Measurements from ENCODE around the gene RANBP1.

The RANBP1 gene

DNA sequence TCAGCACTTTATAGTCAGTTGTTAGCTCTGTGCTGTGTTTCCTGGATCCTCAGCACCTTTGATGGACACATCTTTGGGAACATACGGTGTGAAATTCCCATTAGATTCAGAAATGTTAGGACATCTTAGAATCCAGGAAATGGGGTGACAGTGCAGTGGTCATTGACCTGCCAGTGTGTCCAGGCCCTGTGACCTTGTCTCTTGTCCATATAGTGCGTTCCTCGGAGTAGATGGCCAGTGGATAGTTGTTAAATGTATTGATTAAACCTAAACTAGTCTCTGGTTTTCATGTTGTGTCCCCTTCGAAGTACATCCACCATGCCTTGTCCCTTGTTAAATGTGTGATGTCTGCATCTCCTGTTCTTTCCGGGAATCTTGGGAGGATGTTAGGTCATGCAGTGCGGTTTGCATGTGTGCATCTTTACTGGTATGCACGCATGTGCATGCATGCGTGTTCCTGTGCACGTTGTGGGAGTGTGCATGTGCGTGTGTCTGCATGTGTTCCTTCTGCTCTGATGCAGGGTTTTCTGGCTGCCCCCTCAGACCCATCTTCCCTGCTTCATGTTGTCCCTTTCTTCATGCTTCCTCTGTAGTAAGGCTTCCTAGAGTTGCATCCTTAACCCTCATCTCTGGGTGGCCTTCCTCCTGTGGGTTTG, 31.9 kb upstream of the RANBP1 start:
- peaks cover 33 to 38% (median 35%) of the 10 kb centered on the region in 3 donors for H3K36me3 ChIP-seq
- no peak overlapping the region for H3K27ac ChIP-seq
- peak in 1 of 2 donors; percentile 24 for DNase-seq
- no peaks in the 10 kb centered on the region for H3K27me3 ChIP-seq
- no peak for TF ChIP-seq CTCF (IDR thresholded peaks at IDR 0.05)
- no peak overlapping the region for H3K4me3 ChIP-seq
- intact Hi-C loops (cut with DNase I; ENCODE audit: low total_unique reads), result no loop called here
- H3K9me3 ChIP-seq, result no peaks in the 10 kb centered on the region
- peaks cover 6 to 50% (median 39%) of the 10 kb centered on the region in 4 donors for H3K4me1 ChIP-seq

- Histone ChIP-seq H3K36me3 (peaks cover 41 to 46% (median 42%) of the 10 kb centered on the region in 3 donors), H3K4me1 (peaks cover 6 to 46% (median 38%) of the 10 kb centered on the region in 4 donors), H3K4me3 (no peak overlapping the region), H3K27ac (no peak overlapping the region), H3K9me3 (no peaks in the 10 kb centered on the region), H3K27me3 (no peaks in the 10 kb centered on the region)
- TF ChIP-seq CTCF (IDR thresholded peaks at IDR 0.05), result no peak
- peak in 1 of 2 donors; percentile 55 for DNase-seq
- intact Hi-C loops (cut with DNase I; ENCODE audit: low total_unique reads), result no loop called here
These were observed 31.1 kb upstream of the RANBP1 start for GRCh38 chr22:20084547-20085413.

- Histone ChIP-seq H3K9me3 (no peaks in the 10 kb centered on the region), H3K36me3 (peaks cover 49 to 55% (median 51%) of the 10 kb centered on the region in 3 donors), H3K4me3 (no peak overlapping the region), H3K27ac (no peak overlapping the region), H3K4me1 (peaks cover 6 to 46% (median 38%) of the 10 kb centered on the region in 4 donors), H3K27me3 (no peaks in the 10 kb centered on the region)
- DNase-seq, result peak in 1 of 2 donors; percentile 35
- TF ChIP-seq CTCF (IDR thresholded peaks at IDR 0.05), result no peak
- intact Hi-C loops (cut with DNase I; ENCODE audit: low total_unique reads), result no loop called here
These were observed 30.3 kb upstream of the RANBP1 start for GRCh38 chr22:20085651-20086050.

DNA sequence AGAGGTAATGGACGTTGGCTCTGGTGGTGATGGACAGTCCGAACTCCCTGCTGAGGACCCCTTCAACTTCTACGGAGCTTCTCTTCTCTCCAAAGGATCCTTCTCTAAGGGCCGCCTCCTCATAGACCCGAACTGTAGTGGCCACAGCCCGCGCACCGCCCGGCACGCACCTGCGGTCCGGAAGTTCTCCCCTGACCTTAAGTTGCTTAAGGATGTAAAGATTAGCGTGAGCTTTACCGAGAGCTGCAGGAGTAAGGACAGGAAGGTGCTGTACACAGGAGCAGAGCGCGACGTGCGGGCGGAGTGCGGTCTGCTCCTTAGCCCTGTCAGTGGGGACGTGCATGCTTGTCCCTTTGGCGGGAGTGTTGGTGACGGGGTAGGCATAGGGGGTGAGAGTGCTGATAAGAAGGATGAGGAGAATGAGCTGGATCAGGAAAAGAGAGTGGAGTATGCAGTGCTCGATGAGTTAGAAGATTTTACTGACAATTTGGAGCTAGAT, 29.8 kb upstream of the RANBP1 start:
- peak in 1 of 2 donors; percentile 41 for DNase-seq
- Histone ChIP-seq H3K27ac (no peak overlapping the region), H3K36me3 (peaks cover 54 to 60% (median 56%) of the 10 kb centered on the region in 3 donors), H3K27me3 (no peaks in the 10 kb centered on the region), H3K4me1 (peaks cover 6 to 41% (median 34%) of the 10 kb centered on the region in 4 donors), H3K9me3 (no peaks in the 10 kb centered on the region), H3K4me3 (no peak overlapping the region)
- intact Hi-C loops (cut with DNase I; ENCODE audit: low total_unique reads), result no loop called here
- no peak for TF ChIP-seq CTCF (IDR thresholded peaks at IDR 0.05)

- H3K36me3 ChIP-seq, result peaks cover 60 to 66% (median 62%) of the 10 kb centered on the region in 3 donors
- TF ChIP-seq CTCF (IDR thresholded peaks at IDR 0.05), result no peak
- DNase-seq, result no peak
- H3K9me3 ChIP-seq, result no peaks in the 10 kb centered on the region
- H3K27ac ChIP-seq, result no peak overlapping the region
- H3K27me3 ChIP-seq, result no peaks in the 10 kb centered on the region
- no peak overlapping the region for H3K4me3 ChIP-seq
- peaks cover 6 to 35% (median 28%) of the 10 kb centered on the region in 4 donors for H3K4me1 ChIP-seq
- intact Hi-C loops (cut with DNase I; ENCODE audit: low total_unique reads), result no loop called here
These were observed 29.1 kb upstream of the RANBP1 start for GRCh38 chr22:20086763-20087162.
